ENCODE measurements around the gene UST. TPM values are rescaled to one million over a fixed set of nuclear protein-coding genes. Genes with fewer than 3 reads are reported as not detected.
"Not testable (repeated sequence)": the region's sequence is repeated elsewhere in the genome, so short reads cannot be mapped to it uniquely, and the experiment has no call there.

UST gene
- total RNA-seq, 1 donor from 2014 or later = 0.25 TPM

DNA sequence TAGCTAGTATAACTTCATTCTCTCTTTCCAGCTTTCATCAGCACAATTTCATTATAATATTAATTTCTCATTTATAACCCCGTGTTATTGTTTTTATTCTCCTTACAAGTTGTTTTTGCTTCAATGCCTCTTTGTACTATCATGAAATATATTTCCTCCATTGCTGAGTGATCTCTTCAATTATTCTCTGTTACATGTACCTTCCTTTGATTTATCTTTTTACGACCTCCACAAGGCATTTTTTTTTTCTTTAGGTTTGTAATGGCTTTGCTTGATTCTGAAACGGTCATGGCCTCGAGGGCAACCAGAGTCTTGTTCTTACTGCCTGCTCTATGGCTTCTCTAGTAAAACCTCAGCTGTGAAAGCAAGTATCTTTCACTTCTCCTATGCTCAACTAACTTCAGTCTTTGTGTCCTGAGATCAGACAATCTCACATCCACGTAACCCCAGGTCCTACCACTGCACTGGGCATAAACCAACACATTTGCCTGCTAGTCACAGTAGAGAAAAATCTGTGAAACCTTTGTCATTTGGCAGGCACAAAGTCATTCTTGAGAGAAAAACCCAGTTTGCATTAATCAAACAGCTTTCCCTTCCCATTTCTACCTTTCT, 119.9 kb downstream of the UST start:
- intact Hi-C loops (cut with micrococcal nuclease) = no loop called here

DNA sequence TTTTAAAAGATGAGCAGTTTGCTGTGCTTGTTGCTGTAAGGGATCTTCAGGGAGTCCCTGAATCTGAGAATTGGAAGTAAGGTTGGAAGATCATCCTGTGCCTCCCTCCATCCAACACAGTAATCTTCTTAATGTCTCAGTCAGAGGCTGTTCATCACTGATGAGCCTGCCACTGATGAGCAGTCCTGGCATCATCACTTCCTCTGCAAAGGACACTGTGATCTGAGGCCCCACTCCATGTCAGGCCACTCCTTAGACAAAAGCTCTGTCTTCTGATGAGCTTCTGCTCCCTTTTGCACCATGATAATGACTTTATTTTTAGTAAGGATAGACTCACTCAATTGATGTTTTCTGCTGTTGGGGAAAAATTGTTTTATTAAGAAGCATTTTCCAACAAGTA, 121.0 kb downstream of the UST start:
- intact Hi-C loops (cut with micrococcal nuclease) = no loop called here

GRCh38 chr6:148868314-148868713, 121.5 kb downstream of the UST start:
- intact Hi-C loops (cut with micrococcal nuclease) = no loop called here

DNA sequence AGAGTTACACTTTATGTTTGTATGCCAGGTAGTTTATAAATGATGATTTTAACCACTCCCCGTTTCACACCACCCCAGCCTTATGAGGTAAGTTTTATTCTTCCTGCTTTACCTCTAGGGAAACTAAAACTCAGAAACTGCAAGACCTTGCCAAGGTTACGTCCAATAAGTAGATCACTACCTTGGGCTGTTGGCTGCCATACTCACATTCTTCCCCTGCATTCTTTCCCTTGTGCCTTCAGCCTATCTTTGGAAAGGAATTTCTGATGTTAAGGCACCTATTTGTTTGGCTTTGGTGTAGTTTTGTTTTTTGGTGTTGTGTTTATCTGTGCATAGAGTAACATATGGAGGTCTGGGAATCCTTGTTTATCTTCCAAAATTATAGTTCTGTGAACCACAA, 122.1 kb downstream of the UST start:
- intact Hi-C loops (cut with micrococcal nuclease) = no loop called here

- intact Hi-C loops (cut with micrococcal nuclease) = no loop called here
Measured at GRCh38 chr6:148869585-148869984, 122.8 kb downstream of the UST start.

GRCh38 chr6:148873154-148873553, 126.3 kb downstream of the UST start:
- intact Hi-C loops (cut with micrococcal nuclease) = no loop called here

- intact Hi-C loops (cut with micrococcal nuclease) = no loop called here
Measured at GRCh38 chr6:148873868-148874267, 127.0 kb downstream of the UST start.

GRCh38 chr6:148874698-148875293, 128.0 kb downstream of the UST start:
- intact Hi-C loops (cut with micrococcal nuclease) = no loop called here

- intact Hi-C loops (cut with micrococcal nuclease) = no loop called here
Measured at GRCh38 chr6:148878683-148879082, 131.9 kb downstream of the UST start.

- intact Hi-C loops (cut with micrococcal nuclease) = not testable (repeated sequence)
Measured at GRCh38 chr6:148880742-148881141, 133.9 kb downstream of the UST start.

- intact Hi-C loops (cut with micrococcal nuclease) = no loop called here
Measured at GRCh38 chr6:148881593-148882311, 134.9 kb downstream of the UST start.

- intact Hi-C loops (cut with micrococcal nuclease) = no loop called here
Measured at GRCh38 chr6:148883270-148883669, 136.4 kb downstream of the UST start.

DNA sequence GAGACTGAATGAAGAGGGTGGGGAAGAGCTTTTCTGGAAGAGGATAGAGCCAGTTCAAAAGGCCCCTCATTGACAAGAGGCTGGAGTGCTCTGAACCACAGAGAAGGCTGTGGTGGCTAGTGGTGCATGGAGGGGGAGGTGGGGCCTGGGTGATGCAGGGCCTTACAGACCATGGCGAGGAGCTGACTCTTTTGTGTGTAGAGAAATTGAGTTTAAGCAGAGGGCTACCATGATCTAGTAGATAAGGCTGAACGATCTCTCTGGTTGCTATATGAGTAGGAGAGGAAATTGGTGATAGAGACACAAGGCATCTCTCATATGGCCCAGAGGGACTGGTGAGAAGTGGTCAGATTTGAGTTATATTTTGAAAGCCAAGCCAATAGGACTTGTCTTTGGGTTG, 137.6 kb downstream of the UST start:
- intact Hi-C loops (cut with micrococcal nuclease) = no loop called here

- intact Hi-C loops (cut with micrococcal nuclease) = no loop called here
Measured at GRCh38 chr6:148885136-148885865, 138.5 kb downstream of the UST start.

GRCh38 chr6:148885925-148886845, 139.4 kb downstream of the UST start:
- intact Hi-C loops (cut with micrococcal nuclease) = no loop called here

- intact Hi-C loops (cut with micrococcal nuclease) = no loop called here
Measured at GRCh38 chr6:148887181-148887580, 140.4 kb downstream of the UST start.

DNA sequence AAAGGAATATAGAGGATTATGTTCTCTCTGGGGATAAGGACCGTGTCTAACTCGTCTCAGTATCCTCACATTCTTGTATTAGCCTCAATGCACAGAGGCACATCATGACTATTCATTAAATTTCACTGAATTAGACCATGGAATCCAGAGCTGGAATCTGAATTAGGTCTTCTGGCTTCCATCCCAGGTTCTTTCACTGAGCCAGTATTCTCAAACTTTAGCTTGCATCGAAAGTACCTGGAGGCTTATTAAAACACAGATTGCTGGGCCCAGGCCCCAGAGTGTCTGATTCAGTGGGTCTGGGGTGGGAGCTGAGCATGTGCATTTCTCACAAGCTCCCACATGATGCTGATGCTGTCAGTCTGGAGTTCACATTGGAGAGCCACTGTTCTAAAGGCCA, 142.0 kb downstream of the UST start:
- intact Hi-C loops (cut with micrococcal nuclease) = no loop called here

GRCh38 chr6:148890096-148890495, 143.3 kb downstream of the UST start:
- intact Hi-C loops (cut with micrococcal nuclease) = no loop called here

DNA sequence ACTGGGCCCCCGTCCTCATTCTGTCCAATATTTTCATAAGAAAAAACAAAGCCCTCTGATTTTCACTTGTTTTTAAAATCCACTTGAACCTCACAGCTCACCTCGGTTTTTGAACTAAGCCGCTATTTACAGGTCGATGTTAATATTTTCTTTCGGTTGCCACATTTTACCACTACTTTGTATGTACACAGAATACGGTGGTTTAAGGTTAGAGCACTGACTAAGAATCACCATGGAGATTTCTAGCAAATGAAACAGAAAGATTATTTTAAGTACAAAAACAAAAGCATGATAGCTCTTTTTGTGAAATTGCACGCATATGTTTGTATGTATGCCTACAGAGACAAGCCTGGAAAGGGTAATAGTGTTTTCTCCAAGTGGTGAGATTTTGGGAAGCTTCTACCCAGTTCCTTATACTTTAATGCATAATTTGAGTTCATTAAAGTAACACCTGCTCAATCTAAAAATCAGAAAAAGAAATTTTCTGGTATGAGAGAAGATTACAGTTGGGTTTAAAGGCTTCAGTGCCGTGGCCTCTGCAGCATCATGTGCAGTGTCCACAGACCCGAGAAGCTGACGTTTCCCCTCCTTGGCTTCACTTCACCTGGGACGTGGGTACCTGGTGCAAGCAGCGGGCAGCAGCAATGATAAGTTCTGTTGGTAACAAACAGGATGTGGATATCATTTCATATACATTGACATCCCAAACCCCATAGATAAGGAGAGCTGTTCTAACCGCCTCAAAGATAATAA, 144.0 kb downstream of the UST start:
- intact Hi-C loops (cut with micrococcal nuclease) = no loop called here

GRCh38 chr6:148891405-148891783, 144.6 kb downstream of the UST start:
- intact Hi-C loops (cut with micrococcal nuclease) = no loop called here

Data from T-helper 2 cell treated with Interferon-gamma antibody and Interleukin-4, amounts not matched to agents 100 ng/mL and 5 ng/mL, for 36 hours (primary cell).